GM20000 (cell line): ENCODE results near the gene JARID2.

Source experiments
- DNase-seq: peaks from one replicate; pipeline ENCODE4 v3.0.0; 2012; ENCODE audit warnings: low spot score
- TF ChIP-seq, protein P1 (sequence below): IDR thresholded peaks from 2 replicates; pipeline ENCODE4 v1.5.1; 2012; ENCODE audit warnings: mild to moderate bottlenecking, control low read depth; ENCODE audit errors: extremely low read depth, missing control alignments

Gene JARID2

DNA sequence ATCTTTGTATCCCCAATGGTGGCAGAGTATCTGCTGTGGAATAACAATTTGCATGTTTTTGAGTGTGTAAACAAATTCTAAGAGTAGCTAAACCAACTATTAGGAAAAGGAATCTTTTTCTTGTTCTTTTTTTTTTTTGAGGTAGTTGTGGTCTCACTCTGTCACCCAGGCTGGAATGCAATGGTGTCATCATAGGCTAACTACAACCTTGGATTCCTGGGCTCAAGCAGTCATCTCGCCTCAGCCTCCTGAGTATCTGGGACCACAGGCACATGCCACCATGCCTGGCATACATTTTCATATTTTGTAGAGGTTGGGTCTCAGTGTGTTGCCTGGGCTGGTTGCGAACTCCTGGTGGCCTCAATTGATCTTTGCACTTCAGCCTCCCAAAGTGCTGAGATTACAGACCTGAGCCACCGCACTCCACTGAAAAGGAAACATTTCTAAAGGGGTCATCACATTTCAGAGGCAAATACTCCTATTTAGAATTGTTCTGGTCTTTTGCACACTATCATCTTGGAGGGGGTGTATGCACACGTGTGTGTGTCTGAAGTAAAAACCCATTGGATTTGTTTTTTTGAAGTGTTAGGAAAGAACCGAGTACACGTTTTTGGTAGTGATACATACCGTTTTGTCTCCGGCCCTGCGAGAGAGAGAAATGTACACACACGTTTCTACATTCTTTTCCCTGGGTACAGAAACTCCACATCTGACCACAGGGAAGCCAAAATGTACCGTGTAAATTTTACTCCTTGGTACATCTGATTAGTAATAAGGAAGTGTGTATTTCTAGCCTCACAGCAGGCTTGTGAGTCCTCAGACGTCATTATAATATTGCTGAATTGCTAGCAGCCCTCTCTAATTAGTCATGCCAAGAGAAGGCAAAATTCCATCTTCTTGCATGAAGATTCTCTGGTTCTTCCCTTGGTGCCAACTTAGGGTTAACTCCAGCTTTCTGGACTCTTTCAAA is 183.6 kb downstream of the JARID2 start:
- no peak for DNase-seq
- TF ChIP-seq, protein P1, sequence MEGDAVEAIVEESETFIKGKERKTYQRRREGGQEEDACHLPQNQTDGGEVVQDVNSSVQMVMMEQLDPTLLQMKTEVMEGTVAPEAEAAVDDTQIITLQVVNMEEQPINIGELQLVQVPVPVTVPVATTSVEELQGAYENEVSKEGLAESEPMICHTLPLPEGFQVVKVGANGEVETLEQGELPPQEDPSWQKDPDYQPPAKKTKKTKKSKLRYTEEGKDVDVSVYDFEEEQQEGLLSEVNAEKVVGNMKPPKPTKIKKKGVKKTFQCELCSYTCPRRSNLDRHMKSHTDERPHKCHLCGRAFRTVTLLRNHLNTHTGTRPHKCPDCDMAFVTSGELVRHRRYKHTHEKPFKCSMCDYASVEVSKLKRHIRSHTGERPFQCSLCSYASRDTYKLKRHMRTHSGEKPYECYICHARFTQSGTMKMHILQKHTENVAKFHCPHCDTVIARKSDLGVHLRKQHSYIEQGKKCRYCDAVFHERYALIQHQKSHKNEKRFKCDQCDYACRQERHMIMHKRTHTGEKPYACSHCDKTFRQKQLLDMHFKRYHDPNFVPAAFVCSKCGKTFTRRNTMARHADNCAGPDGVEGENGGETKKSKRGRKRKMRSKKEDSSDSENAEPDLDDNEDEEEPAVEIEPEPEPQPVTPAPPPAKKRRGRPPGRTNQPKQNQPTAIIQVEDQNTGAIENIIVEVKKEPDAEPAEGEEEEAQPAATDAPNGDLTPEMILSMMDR, result no peak

DNA sequence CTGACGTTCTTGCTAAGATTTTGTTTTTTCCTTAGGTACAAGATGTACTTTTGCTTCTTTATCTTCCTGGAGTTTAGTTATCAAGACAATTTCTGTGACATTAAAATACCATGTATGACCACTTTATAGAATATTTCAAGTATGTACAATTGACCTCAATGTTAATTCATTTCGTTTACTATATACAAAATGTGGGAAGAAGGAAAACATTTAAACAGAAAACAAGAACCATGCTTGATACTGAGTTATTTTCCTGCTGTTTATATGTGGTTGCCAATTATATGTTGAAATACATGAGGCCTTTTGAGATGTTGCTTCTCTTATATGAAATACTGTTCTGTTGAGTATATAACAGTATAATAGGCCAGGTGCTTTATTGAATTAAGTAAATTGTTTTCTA is 184.3 kb downstream of the JARID2 start:
- TF ChIP-seq, protein P1, result no peak

DNA sequence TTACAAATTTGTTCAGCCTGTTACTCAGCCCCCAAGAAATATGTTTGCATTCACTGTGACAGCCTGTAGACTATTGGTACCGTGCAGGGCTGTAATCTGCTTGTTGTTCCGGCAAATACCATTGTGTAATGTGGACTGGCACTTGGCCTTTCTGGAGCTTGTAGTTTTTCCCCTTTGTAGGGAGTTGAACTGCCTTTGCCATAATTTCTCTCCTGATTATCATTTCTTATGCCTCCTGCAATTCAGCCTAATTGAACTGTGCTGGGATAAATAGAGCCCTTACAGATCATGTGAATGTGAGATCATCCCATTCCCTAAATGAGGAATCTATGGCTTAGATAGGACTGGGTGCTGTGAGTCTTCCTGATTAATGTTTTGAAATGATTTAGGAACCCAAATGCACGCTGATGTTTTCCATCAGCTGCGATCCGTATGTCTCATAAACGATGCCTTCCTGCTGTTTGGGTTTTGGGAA is 185.1 kb downstream of the JARID2 start:
- no peak for DNase-seq

More for the DNA sequence above, 184.3 kb downstream of the JARID2 start:
- DNase-seq, result no peak

DNA sequence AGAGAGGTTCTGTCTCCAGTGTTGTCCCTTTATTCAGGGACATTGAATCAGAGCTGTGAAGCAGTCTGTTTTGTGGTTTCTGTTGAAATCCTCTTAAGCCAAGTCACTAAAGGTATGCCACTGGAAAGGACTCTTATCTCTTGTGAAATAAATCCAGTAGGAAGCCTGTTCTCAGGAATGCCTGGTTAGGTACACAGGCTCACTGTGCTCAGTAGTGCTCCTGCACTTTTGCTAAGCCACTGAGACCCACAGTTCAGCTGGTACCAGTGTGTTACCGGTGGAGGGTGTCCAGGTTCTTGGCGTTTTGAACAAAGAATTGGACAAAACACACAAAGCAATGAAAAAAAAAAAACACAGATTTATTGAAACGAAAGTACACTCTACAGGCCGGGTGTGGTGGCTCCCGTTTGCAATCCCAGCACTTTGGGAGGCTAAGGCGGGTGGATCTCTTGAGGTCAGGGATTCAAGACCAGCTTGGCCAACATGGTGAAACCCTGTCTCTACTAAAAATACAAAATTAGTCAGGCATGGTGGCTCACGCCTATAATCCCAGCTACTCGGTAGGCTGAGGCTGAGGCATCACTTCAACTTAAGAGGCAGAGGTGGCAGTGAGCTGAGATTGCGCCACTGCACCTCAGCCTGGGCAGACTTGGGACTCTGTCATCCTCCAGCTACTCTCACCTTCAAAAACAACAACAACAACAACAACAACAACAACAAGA is 186.1 kb downstream of the JARID2 start:
- TF ChIP-seq, protein P1, result no peak
- DNase-seq, result no peak

More for the DNA sequence above, 185.1 kb downstream of the JARID2 start:
- TF ChIP-seq, protein P1, result no peak

DNA sequence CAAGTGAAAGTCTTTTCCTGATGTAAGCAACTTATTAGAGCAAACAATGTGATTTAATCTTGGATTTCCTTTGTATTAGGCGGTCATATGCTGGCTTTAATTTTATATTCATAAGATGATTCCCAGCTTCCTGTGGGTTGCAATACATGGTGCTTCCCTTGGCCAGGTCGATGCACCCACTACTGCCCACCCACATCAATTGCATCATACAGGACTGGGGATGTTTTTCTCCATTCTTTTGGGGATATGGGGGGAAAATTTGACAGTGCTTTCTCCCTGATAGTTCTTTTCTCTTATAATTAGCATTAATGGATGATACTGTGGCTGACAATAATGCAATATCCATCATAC is 187.6 kb downstream of the JARID2 start:
- TF ChIP-seq, protein P1, result no peak
- no peak for DNase-seq

DNA sequence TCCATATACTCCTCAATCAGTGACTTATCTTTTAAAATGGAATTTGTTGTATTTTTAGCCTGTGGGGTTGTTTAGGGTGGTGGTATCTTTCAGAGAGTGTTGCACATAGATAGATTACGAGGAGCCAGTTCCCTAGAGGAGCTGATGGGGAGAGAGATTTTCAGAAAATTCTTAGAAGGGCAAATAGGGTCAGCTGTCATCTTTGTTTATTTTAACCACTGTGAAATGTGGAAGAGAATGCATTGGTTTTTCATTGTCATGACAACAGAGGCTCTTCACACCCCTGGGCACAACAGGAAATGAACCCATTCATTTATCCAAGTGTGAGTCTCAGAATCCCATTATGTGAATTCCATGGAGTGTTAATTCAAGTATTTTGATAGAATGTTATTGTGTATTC is 188.4 kb downstream of the JARID2 start:
- TF ChIP-seq, protein P1, result no peak
- DNase-seq, result no peak
